ENCODE results near the gene DAPK2. TPM values are rescaled to one million over a fixed set of nuclear protein-coding genes. Genes with fewer than 3 reads are reported as not detected.

Gene DAPK2
- total and polyA plus RNA-seq, 2 of the 13 experiments (the other 11 are each of a cell fraction or from before 2014, with no cell fraction given) = 0.33 to 0.63 TPM

DNA sequence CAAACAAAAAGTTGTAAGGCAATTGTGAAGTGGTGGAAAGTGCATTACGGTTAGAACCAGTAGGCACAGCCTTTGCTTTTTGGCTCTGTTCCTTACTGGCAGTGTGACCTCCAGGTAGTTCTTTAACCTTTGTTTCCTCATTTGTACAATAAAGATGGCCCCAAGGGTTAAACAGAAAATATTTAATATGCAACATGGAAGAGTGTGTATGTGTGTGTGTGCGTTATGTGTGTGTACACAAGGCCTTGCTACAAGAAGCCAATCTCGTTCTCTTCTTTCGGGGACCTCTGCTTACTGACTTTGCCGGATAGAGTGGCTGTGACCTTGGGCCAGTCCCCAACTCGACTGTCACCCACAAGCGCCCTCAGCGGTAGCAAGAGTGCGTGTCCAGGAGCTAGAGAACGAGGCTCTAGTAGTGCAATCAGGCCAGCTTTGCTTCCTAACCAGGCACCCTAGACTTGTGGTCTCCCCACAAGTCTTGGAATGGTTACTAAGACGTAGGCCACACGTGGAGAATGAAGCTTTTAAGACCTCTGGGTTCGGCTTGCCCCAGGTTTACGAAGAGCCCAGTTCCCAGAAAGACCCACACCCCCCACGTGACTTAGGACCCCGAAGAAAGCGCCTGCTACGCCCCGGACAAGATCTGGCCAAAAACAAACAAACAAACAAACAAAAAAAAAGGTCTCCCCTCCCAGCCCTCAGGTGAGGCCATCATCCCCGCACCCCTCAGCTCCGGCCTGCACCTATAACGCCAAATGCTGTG, 46.8 kb upstream of the DAPK2 start (continued):
- TF ChIP-seq SATB2 (CRISPR knock-in tag; IDR thresholded peaks at IDR 0.05) (no peak), ZNF800 (CRISPR knock-in tag; IDR thresholded peaks at IDR 0.05) (no peak), ARHGAP35 (CRISPR knock-in tag; IDR thresholded peaks at IDR 0.05; ENCODE audit: borderline replicate concordance) (0 out of 2 replicates have a peak, but pooled peaks have one; percentile 17), ZNF747 (CRISPR knock-in tag; IDR thresholded peaks at IDR 0.05; ENCODE audit: borderline replicate concordance) (no peak), KDM2A (CRISPR knock-in tag; IDR thresholded peaks at IDR 0.05; ENCODE audit: borderline replicate concordance, low read depth) (no peak; the same call in 1 of the 2 replicates), ZNF432 (CRISPR knock-in tag; IDR thresholded peaks at IDR 0.05; ENCODE audit: borderline replicate concordance) (no peak), ZBTB21 (CRISPR knock-in tag; IDR thresholded peaks at IDR 0.05) (no peak), TAF1 (CRISPR knock-in tag; IDR thresholded peaks at IDR 0.05) (0 out of 2 replicates have a peak, but pooled peaks have one; percentile 29), ZNF530 (CRISPR knock-in tag; IDR thresholded peaks at IDR 0.05; ENCODE audit: low read depth) (no peak), MIER2 (CRISPR knock-in tag; IDR thresholded peaks at IDR 0.05) (no peak), STAT6 (CRISPR knock-in tag; IDR thresholded peaks at IDR 0.05; ENCODE audit: borderline replicate concordance) (no peak), ZSCAN20 (CRISPR knock-in tag; IDR thresholded peaks at IDR 0.05; ENCODE audit: borderline replicate concordance) (no peak), ZKSCAN8 (CRISPR knock-in tag; IDR thresholded peaks at IDR 0.05; ENCODE audit: borderline replicate concordance) (no peak), POLR2AphosphoS2 (IDR thresholded peaks at IDR 0.05; ENCODE audit: low read depth, low read length) (no peak), ZNF570 (CRISPR knock-in tag; IDR thresholded peaks at IDR 0.05; ENCODE audit: borderline replicate concordance) (no peak), MTF2 (CRISPR knock-in tag; IDR thresholded peaks at IDR 0.05; ENCODE audit: borderline replicate concordance) (no peak), ZNF230 (CRISPR knock-in tag; IDR thresholded peaks at IDR 0.05) (no peak), ZNF709 (CRISPR knock-in tag; IDR thresholded peaks at IDR 0.05) (no peak), ZIK1 (CRISPR knock-in tag; IDR thresholded peaks at IDR 0.05; ENCODE audit: borderline replicate concordance, low read depth) (no peak), ZNF713 (CRISPR knock-in tag; IDR thresholded peaks at IDR 0.05) (no peak), FLYWCH1 (CRISPR knock-in tag; IDR thresholded peaks at IDR 0.05) (no peak), SNAI1 (CRISPR knock-in tag; IDR thresholded peaks at IDR 0.05; ENCODE audit: borderline replicate concordance) (no peak)
- TF ChIP-seq, protein P1, sequence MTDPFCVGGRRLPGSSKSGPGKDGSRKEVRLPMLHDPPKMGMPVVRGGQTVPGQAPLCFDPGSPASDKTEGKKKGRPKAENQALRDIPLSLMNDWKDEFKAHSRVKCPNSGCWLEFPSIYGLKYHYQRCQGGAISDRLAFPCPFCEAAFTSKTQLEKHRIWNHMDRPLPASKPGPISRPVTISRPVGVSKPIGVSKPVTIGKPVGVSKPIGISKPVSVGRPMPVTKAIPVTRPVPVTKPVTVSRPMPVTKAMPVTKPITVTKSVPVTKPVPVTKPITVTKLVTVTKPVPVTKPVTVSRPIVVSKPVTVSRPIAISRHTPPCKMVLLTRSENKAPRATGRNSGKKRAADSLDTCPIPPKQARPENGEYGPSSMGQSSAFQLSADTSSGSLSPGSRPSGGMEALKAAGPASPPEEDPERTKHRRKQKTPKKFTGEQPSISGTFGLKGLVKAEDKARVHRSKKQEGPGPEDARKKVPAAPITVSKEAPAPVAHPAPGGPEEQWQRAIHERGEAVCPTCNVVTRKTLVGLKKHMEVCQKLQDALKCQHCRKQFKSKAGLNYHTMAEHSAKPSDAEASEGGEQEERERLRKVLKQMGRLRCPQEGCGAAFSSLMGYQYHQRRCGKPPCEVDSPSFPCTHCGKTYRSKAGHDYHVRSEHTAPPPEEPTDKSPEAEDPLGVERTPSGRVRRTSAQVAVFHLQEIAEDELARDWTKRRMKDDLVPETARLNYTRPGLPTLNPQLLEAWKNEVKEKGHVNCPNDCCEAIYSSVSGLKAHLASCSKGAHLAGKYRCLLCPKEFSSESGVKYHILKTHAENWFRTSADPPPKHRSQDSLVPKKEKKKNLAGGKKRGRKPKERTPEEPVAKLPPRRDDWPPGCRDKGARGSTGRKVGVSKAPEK (CRISPR knock-in tag; IDR thresholded peaks at IDR 0.05; ENCODE audit: borderline replicate concordance) = no peak

Measured in HepG2 (cell line).